RWPE1 (cell line): ENCODE results near the gene OR10J4.
A peak's percentile ranks its signal among the peaks of the same experiment; 100 is the strongest.

Experiments used
- CTCF ChIA-PET: fragments of 350-600 bp; sonication (Branson Sonifier 250); formaldehyde crosslinking; extraction: SDS; loops from one replicate; lab custom pipeline; 2021; lab: Yijun Ruan, JAX
- POLR2A ChIA-PET: fragments of 400-600 bp; formaldehyde crosslinking; extraction: SDS; loops from one replicate; lab custom pipeline; 2020; ENCODE audit warnings: antibody characterized with exemption; ENCODE audit not compliant: low non-redundant PET; lab: Yijun Ruan, JAX
- DNase-seq: peaks from one replicate; pipeline ENCODE4 v3.0.0; 2012; ENCODE audit warnings: low spot score
- H3K27ac ChIP-seq: fragments of 450-650 bp; 2 replicates; pipeline ENCODE4 v1.5.1; 2017
- TF ChIP-seq, protein P1 (sequence below): fragments of 450-650 bp; conservative IDR thresholded peaks from 2 replicates; pipeline ENCODE4 v1.5.1; 2017; ENCODE audit warnings: low read depth, mild to moderate bottlenecking

The OR10J4 gene

DNA sequence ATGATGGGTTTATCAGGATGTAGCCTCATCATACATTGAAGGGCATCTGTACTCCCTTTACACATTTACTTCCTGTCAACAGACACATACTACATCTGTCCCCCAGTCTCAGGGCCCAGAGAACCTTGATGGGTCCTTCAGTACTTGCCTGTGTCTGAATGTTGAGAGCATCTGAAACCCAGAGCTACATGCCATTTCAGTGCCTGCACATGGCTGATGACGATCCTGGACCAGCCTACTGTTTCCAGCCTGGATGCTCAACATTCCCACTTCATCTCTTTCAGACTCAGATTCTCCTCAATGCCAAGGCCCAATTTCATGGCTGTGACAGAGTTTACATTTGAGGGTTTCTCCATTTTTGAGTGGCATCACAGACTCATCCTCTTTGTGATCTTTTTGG, at the start of gene OR10J4:
TSS of gene OR10J4 (plus strand) at position 301 of the 400 bp plus-strand sequence.
- ChIA-PET POLR2A (no interaction called here), CTCF (no interaction called here)
- no peak within 1 kb of the TSS for H3K27ac ChIP-seq
- DNase-seq, result no peak
- TF ChIP-seq, protein P1, sequence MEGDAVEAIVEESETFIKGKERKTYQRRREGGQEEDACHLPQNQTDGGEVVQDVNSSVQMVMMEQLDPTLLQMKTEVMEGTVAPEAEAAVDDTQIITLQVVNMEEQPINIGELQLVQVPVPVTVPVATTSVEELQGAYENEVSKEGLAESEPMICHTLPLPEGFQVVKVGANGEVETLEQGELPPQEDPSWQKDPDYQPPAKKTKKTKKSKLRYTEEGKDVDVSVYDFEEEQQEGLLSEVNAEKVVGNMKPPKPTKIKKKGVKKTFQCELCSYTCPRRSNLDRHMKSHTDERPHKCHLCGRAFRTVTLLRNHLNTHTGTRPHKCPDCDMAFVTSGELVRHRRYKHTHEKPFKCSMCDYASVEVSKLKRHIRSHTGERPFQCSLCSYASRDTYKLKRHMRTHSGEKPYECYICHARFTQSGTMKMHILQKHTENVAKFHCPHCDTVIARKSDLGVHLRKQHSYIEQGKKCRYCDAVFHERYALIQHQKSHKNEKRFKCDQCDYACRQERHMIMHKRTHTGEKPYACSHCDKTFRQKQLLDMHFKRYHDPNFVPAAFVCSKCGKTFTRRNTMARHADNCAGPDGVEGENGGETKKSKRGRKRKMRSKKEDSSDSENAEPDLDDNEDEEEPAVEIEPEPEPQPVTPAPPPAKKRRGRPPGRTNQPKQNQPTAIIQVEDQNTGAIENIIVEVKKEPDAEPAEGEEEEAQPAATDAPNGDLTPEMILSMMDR, result no peak

DNA sequence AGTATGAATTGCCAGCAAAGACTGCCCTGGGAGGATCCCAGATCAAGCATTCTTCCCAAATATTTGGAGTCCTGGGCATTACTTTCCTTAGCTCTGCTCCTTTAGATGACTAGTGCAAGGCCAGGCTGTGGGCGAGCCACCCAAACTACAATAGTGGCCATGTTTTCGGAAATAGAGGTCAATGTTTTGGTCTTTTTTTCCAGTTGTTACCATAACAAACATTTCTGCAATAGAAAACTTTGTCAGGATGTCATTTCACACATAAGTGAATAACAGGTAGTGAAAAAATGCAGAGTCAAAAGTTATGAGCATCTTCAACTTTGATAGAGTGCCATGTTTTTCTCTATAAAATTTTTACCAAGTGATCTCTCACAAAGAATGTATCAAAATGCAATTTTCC, 25.2 kb upstream of the OR10J4 start:
- ChIA-PET CTCF (no interaction called here), POLR2A (no interaction called here)
- DNase-seq, result no peak
- H3K27ac ChIP-seq, result no peak overlapping the region
- TF ChIP-seq, protein P1, result no peak

DNA sequence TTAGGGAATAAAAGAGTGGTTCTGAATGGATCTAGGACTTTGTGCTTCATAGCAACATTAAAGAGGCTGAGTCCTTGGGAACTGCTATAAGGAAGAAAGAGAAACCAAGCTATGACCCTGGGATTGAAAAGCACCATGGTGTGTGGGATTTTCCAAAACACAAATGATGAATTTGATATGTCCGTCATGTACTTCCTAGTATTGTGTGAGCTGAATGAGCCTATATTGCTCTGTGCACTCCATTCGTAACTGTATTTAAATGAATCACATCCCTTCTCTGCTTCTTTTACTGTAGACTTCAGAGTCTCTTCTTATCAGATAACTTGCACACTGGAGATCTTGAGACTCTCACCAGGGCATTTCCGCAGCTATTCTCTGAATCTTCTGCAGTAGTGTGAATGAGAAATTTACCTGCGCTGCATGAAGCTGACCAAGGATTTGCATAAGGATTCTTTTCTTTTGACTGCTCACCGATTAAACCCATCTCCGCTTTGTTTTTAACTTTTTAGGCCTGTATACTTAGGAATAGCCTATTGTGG, 23.1 kb upstream of the OR10J4 start:
- TF ChIP-seq, protein P1, result no peak
- no peak for DNase-seq
- CTCF ChIA-PET, result interaction anchor here (0.6 kb wide), 1 partner anchor 1476 kb away, joined by 3 read pairs; no protein-coding TSS in a partner anchor
- POLR2A ChIA-PET, result interaction anchor here (0.5 kb wide), 1 partner anchor 978 kb away, joined by 5 read pairs; no protein-coding TSS in a partner anchor
- no peak overlapping the region for H3K27ac ChIP-seq

DNA sequence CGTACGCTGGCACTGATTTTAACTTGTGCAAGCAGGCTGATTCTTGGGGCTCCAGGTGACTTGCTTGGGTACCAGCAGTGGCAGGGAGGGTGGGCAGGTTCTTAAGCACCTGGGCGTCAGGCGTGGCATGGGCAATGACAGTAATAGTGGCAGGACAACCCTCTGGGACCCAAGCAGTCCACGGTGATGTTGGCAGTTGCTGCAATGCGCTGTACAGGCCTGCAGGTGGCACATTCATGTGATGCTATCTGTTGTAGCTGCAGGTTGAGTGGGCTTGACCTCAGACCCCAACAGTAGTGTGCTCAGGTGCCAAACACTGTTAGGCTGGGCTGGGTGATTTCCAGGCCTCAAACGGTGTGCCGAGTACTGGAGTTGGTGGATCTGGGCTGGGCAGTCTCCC, 10.2 kb upstream of the OR10J4 start:
- no peak for DNase-seq
- no peak overlapping the region for H3K27ac ChIP-seq
- CTCF ChIA-PET, result no interaction called here
- TF ChIP-seq, protein P1, result no peak
- POLR2A ChIA-PET, result no interaction called here

DNA sequence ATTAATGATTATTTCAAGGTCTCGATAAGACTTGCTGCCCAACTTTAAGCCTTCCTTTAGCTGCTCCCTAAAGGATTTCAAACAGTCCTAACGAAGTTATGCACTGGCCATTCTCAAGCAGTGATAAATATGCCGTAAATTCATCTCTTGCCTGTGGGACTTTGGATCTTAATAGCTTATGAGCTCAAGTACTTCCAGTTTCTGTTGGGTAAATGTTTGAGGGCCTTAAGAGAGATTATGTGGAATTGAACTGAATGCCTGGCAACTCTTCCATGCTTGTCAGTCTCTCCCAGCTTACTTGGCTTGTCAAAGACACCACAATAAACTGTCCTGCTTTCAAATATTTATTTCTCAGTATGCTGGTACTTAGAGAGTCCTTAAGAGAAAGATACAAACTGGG, 3.5 kb upstream of the OR10J4 start:
- TF ChIP-seq, protein P1, result no peak
- ChIA-PET POLR2A (no interaction called here), CTCF (no interaction called here)
- H3K27ac ChIP-seq, result no peak overlapping the region
- no peak for DNase-seq

DNA sequence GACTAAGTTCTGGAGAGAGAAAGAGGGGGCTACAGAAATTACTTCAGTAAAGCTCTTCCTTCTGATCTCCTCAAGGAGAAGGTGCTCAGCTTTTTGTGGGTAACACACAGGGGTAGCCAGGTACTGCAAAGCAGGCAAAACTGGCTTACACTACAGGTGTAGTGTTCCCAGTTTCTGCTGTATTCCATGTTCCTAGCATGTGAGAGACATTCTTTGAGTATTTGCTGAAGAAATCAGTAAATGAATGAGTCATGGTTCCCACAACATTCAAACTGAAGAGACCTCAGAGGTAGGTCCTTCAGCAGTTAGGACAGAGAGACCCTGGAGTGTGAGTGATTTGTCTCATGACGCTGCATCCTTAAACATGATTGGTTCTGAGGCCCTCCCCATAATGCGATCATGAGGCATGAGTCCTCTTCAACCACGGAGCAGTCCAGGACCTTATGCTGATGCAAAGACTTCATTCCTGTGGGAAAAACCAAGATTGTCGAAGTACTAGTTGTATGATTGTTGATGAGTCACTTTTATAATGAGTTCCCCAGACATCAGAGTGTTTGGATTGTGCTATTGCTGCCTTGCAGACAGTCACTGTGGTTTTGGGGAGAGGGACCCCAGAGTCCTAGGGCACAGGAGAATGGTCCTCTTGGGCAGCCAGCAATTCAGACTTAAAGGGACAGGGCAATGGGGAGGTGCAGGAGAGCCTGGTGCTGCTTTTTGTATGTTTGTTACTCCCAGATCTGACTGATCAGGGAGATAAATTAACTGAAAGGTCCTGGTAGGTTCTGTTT, 2.7 kb upstream of the OR10J4 start:
- TF ChIP-seq, protein P1, result no peak
- H3K27ac ChIP-seq, result no peak overlapping the region
- POLR2A ChIA-PET, result no interaction called here
- CTCF ChIA-PET, result no interaction called here
- DNase-seq, result peak; percentile 4
